HL-60/S4 (cell line): ENCODE data around the gene DDX6.
"Not testable (repeated sequence)": the region's sequence is repeated elsewhere in the genome, so short reads cannot be mapped to it uniquely, and the experiment has no call there.

Experiments
- in situ Hi-C: fragments of 300-500 bp; cut with MboI; formaldehyde crosslinking; loops from 2 replicates; pipeline ENCODE4 v1.14.3; 2022; ENCODE audit warnings: low sequenced_read_pairs

Gene DDX6

GRCh38 chr11:118746988-118747585, 43.9 kb downstream of the DDX6 start:
- in situ Hi-C loops = no loop called here

DNA sequence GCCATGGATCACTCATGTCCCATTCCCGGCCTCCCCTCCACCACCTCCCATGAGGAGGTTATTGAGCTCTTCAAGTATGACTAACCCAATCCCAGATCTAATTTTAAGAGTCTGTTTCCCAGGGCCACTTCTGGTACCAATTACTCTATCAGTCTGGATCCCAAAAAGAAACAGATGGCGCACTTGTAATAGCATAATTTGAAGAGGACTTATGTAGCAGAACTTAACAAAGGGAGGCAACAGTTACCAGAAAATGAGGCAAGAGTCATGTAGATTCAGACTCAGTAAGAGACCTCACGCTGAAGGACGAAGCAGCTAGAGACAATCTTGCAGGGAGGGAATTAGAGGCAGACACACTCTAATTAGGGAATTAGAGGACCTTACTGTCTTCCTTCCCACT, 46.9 kb downstream of the DDX6 start:
- in situ Hi-C loops = no loop called here

DNA sequence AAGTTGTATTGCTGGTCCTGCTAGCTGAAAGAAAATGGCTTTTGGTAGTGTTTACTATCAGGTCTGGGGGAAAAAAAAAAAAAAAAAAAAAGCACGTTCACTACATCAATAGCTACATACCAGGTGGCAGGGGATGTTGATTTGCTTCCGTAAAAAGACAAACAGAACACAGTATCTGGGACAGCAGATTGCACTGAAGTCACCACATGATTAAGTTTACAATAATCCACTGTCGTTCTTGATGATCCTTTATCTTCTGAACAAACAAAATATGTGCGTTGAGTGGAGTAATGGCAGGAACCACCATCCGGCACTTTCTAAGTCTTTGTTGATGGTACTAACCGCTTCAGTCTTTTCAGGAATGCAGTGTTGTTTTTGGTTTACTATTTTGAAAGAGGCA, 48.7 kb downstream of the DDX6 start:
- in situ Hi-C loops = no loop called here

DNA sequence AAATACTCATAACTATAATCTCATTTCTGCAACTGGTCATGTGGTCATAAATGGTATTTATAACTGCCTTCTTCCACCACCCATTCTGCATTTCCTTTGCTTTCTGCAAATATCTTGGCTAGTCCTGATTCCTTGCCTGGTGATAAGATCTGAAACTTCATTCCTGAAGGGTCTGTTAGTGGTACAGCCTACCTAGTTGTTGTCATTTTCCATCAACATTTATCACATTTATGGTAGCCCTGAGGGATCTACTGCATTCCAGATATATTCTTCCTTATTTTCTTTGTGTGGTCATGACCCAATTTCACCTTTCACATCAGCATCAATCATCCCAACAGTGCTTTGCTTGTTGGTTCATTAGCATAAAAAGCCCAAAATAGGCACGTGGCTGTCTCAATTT, 50.1 kb downstream of the DDX6 start:
- in situ Hi-C loops = no loop called here

GRCh38 chr11:118735203-118735602, 55.8 kb downstream of the DDX6 start:
- in situ Hi-C loops = no loop called here

DNA sequence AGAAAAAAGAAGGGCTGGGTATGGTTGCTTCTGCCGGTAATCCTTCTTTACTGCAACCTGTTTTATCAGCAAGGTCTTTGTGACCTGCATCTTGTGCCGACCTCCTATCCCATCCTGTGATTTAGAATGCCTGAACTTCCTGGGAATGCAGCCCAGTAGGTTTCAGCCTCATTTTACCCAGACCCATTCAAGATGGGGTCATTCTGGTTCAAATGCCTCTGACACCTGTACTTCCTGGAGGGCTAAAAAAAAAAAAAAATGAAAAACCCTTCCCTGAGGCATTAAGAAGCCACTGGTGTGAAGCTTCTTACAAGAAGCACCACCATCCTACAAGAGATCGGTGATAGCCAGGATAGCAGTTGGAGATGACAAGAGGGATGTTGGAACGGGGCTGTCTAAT, 56.9 kb downstream of the DDX6 start:
- in situ Hi-C loops = no loop called here

- in situ Hi-C loops = not testable (repeated sequence)
Observed at GRCh38 chr11:118729753-118730152, 61.2 kb downstream of the DDX6 start.

GRCh38 chr11:118728112-118728511, 62.9 kb downstream of the DDX6 start:
- in situ Hi-C loops = not testable (repeated sequence)

GRCh38 chr11:118727721-118728066, 63.3 kb downstream of the DDX6 start:
- in situ Hi-C loops = not testable (repeated sequence)

DNA sequence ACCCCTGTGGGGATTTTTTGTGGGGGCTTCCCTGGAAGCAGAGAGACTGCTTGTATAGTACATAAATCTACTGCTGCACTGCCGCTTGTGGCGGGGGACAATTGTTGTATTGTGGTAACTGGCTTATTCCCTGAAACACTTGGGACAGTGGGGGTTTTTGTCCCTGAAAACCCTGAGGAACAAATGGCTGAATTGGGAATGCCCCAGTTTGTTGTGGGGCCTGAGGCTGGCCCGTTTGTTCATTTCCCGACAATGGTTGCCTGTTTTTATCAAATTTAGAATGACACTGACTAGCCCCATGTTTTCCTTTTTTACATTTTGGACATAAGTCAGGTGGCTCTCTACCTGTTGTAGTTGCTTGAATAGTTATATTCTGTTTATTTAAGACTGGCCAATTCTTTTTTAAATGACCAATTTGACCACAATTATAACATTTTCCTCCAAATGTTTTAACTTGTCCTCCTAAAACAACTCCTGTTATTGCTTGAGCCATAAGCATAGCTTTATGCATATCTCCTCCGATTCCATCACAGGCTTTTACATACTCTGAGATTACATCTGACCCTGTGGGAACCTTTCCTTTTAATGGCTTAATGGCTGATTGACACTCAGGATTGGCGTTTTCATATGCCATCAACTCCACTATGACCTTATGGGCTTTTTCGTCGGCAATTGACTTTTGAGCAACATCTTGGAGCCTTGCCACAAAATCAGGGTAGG, 63.8 kb downstream of the DDX6 start:
- in situ Hi-C loops = not testable (repeated sequence)

DNA sequence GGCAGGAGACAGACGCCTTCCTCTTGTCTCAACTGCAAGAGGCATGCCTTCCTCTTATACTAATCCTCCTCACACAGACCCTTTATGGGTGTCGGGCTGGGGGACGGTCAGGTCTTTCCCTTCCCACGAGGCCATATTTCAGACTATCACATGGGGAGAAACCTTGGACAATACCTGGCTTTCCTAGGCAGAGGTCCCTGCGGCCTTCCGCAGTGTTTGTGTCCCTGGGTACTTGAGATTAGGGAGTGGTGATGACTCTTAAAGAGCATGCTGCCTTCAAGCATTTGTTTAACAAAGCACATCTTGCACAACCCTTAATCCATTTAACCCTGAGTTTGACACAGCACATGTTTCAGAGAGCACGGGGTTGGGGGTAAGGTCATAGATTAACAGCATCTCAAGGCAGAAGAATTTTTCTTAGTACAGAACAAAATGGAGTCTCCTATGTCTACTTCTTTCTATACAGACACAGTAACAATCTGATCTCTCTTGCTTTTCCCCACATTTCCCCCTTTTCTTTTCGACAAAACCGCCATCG, 69.4 kb downstream of the DDX6 start:
- in situ Hi-C loops = not testable (repeated sequence)

- in situ Hi-C loops = not testable (repeated sequence)
Observed at GRCh38 chr11:118720740-118721139, 70.2 kb downstream of the DDX6 start.

GRCh38 chr11:118720078-118720477, 70.9 kb downstream of the DDX6 start:
- in situ Hi-C loops = not testable (repeated sequence)

GRCh38 chr11:118718562-118718961, 72.4 kb downstream of the DDX6 start:
- in situ Hi-C loops = not testable (repeated sequence)

- in situ Hi-C loops = not testable (repeated sequence)
Observed at GRCh38 chr11:118717733-118718132, 73.2 kb downstream of the DDX6 start.

DNA sequence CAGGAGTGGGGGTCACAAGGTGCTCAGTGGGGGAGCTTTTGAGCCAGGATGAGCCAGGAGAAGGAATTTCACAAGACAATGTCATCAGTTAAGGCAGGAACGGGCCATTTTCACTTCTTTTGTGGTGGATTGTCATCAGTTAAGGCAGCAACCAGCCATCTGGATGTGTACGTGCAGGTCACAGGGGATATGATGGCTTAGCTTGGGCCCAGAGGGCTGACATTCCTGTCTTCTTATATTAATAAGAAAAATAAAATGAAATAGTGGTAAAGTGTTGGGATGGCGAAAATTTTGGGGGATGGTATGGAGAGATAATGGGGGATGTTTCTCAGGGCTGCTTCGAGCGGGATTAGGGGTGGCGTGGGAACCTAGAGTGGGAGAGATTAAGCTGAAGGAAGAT, 73.7 kb downstream of the DDX6 start:
- in situ Hi-C loops = not testable (repeated sequence)

DNA sequence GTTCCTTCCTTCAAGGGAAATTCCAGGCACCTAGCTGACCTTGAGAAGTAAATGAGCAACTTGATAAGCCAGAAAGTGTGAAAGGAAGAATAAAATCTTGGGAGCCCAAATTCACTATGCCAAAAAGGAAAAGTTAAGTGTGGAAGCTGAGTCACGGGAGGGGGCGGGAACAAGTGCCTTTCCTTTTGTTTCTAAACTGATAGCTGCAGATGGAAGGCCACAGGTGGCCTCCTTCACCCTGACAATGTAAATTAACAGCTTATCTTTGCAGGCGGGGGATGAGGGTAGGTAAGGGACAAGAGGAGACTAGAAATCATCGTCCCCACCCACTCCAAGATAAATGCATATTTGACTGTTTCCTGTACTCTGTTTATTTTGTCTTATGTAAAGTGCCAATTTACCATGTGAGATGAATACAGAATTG, 75.1 kb downstream of the DDX6 start:
- in situ Hi-C loops = no loop called here

DNA sequence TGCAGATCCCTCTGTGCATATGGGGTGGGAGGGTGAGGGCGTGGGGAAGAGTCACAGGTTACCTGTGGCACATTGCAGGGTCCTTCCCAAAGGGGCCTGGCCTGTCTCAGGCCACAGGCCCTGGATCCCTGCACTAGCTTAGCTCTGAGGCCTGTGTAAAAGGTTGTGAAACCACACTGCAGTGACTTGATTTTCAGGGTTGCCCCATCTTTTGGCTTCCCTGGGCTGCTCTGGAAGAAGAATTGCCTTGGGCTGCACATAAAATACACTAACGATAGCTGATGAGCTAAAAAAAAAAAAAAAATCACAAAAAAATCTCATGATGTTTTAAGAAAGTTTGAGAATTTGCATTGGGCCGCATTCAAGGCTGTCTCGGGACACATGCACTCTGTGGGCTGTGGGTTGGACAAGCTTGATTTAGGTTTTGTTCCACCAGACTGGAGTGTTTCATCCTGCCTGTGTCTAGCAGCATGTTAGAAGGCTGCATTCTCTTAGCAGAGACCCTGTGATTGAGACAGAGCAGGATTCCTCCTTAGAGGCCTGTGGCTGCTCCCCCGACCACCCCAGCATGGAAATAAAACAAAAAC, 75.6 kb downstream of the DDX6 start:
- in situ Hi-C loops = no loop called here

DNA sequence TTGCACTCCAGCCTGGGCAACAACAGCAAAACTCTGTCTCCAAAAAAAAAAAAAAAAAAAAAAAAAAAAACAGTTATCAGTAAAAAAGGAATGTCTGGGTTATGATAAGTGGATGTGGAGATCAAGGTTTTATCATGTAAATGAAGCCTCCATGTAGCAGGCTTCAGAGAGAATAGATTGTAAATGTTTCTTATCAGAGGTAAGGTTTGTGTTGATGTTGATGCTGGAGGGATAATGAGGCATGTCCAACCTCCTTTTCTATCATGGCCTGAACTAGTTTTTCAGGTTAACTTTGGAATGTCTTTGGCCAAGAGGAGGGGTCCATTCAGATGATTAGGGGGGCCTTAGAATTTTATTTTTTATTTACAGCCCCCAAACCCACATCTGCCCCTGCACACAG, 76.1 kb downstream of the DDX6 start:
- in situ Hi-C loops = no loop called here

DNA sequence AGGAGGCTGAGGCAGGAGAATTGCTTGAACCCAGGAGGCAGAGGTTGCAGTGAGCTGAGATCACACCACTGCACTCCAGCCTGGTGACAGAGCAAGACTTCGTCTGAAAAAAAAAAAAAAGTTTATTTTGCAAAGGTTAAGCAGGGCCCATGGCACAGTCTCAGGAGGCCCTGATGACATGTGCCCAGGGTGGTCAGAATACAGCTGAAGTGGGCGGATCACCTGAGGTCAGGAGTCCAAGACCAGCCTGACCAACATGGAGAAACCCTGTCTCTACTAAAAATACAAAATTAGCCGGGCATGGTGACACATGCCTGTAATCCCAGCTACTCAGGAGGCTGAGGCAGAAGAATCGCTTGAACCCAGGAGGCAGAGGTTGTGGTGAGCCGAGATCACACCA, 76.5 kb downstream of the DDX6 start:
- in situ Hi-C loops = not testable (repeated sequence)

DNA sequence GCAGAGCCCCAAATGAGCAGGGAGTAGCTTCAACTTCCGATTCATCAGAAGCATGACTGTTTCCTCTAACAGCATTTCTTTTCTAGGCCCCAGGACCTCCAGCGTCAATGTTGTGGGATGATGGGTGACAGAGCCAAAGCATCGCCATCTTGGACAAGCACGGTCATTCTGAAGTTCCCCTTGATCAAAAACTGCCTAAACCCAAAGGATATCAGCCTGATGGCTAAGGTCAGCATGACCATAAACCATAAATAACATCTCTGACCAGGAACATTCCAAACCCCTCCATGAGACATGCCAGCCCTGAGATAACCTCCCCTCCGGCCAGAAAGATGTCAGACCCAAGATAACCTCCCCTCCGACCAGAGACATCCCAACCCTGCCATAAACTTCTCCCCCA, 82.7 kb downstream of the DDX6 start:
- in situ Hi-C loops = no loop called here

- in situ Hi-C loops = no loop called here
Observed at GRCh38 chr11:118706546-118706825, 84.5 kb downstream of the DDX6 start.
